Lung (tissue), 16 donors: ENCODE data around the gene CA5B. TPM values are rescaled to one million over a fixed set of nuclear protein-coding genes. Genes with fewer than 3 reads are reported as not detected.

ENCODE experiments used
- ATAC-seq: fragments of 200-7000 bp; cut with Tn5 transposase; one replicate; pipeline ENCODE4 v1.9.1; 2020; ENCODE audit warnings: moderate number of reproducible peaks; ENCODE audit not compliant: insufficient read depth, low FRiP score
- DNase-seq, 3 donors: peaks; one replicate each; pipeline ENCODE4 v3.0.0-alpha.2; 2013 to 2017
- H3K27ac ChIP-seq, 2 donors: one replicate each; pipeline ENCODE4 v1.5.1; 2013; ENCODE audit warnings: mild to moderate bottlenecking in 2 of 2, moderate library complexity in 2 of 2, control low read depth in 1 of 2, inconsistent platforms in 1 of 2, low read depth in 1 of 2, low read length in 1 of 2
- H3K27me3 ChIP-seq, 3 donors: one replicate each; pipeline ENCODE4 v1.5.1; 2013; ENCODE audit warnings: low read length in 2 of 3; ENCODE audit not compliant: control insufficient read depth in 3 of 3, insufficient read depth in 3 of 3
- H3K36me3 ChIP-seq, 4 donors: one replicate each; pipeline ENCODE4 v1.5.1; 2013; ENCODE audit warnings: low read length in 4 of 4, mild to moderate bottlenecking in 1 of 4, moderate library complexity in 1 of 4; ENCODE audit not compliant: control insufficient read depth in 4 of 4, insufficient read depth in 4 of 4
- H3K4me1 ChIP-seq, 5 donors: one replicate each; pipeline ENCODE4 v1.5.1; 2013; ENCODE audit warnings: low read length in 5 of 5, mild to moderate bottlenecking in 2 of 5, moderate library complexity in 1 of 5; ENCODE audit not compliant: control insufficient read depth in 5 of 5, insufficient read depth in 5 of 5
- H3K4me3 ChIP-seq: one replicate; pipeline ENCODE4 v1.5.1; 2013; ENCODE audit warnings: mild to moderate bottlenecking, control low read depth, moderate library complexity
- H3K9ac ChIP-seq, 2 donors: one replicate each; pipeline ENCODE4 v1.5.1; 2013; ENCODE audit warnings: low read length in 2 of 2, control low read depth in 1 of 2; ENCODE audit not compliant: insufficient read depth in 1 of 2
- H3K9me3 ChIP-seq, 4 donors: one replicate each; pipeline ENCODE4 v1.5.1; 2013; ENCODE audit warnings: low read length in 3 of 4, mild to moderate bottlenecking in 1 of 4, moderate library complexity in 1 of 4; ENCODE audit not compliant: control insufficient read depth in 4 of 4, insufficient read depth in 3 of 4
- WGBS, 2 donors: extraction: QIAGEN DNeasy Blood & Tissue Kit; methylation state at CpG; one replicate each; pipeline ENCODE4 v1.1.7; 2013; 5-methylcytosine and 5-hydroxymethylcytosine counted together
- long read RNA-seq, 5 donors: transcript quantifications; one replicate each; lab custom pipeline, GENCODE V29; 2026
- polyA plus RNA-seq, 2 donors: library from polyadenylated mRNA; stranded (reverse); fragments of 200-250 nt; gene quantifications; one replicate each; pipeline ENCODE4 v1.2.1, GENCODE V29; 2013
- total RNA-seq, 2 donors: library from RNA; depleted of rRNA in 1 of 2; stranded (reverse); fragments of >200 nt in 1 of 2; gene quantifications; one replicate each; pipeline ENCODE4 v1.2.1, GENCODE V29; 2014 to 2021
- TF ChIP-seq, protein P1 (sequence below): IDR thresholded peaks from 2 replicates; pipeline ENCODE4 v1.5.1; 2012; ENCODE audit warnings: mild to moderate bottlenecking; ENCODE audit errors: control extremely low read depth, extremely low read depth
- donor health status: control.
- donor health status: control.
- donor health status: Bipolar disorder and iron deficiency.
- donor health status: healthy.
- donor health status: DM: yes; HTN: yes; CAD: no.

The CA5B gene, protein sequence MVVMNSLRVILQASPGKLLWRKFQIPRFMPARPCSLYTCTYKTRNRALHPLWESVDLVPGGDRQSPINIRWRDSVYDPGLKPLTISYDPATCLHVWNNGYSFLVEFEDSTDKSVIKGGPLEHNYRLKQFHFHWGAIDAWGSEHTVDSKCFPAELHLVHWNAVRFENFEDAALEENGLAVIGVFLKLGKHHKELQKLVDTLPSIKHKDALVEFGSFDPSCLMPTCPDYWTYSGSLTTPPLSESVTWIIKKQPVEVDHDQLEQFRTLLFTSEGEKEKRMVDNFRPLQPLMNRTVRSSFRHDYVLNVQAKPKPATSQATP
- total RNA-seq (10 to 100 TPM; 17.2 to 22.3 TPM), polyA plus RNA-seq (1 to 10 TPM; 2.1 to 2.6 TPM)
- long read RNA-seq, donor 1, full-length matches to known transcripts, result 1 of 9 reads
- long read RNA-seq, donor 1, partial matches to known transcripts, result 8 of 9 reads
- long read RNA-seq, donor 1, other reads (novel, unspliced or antisense), result 0 of 9 reads
- long read RNA-seq, donor 2, full-length matches to known transcripts, result 1 of 1 reads
- long read RNA-seq, donor 2, partial matches to known transcripts, result 0 of 1 reads
- long read RNA-seq, donor 2, other reads (novel, unspliced or antisense), result 0 of 1 reads
- long read RNA-seq, donor 3, result 0 reads
- long read RNA-seq, donor 4, result 0 reads
- long read RNA-seq, donor 5, result 0 reads

GRCh38 chrX:15737959-15738902 lies at the start of gene CA5B:
Gene CA5B (plus strand): TSS chrX:15738270. CDS start chrX:15750024, 11,754 bp downstream.
- Histone ChIP-seq H3K4me1 (peaks cover 0 to 7% (median 0%) of the 10 kb centered on the region in 5 donors), H3K36me3 (peaks cover 0 to 3% (median under 1%) of the 10 kb centered on the region in 4 donors), H3K9me3 (no peaks in the 10 kb centered on the region), H3K4me3 (peak within 1 kb of the TSS; percentile 57), H3K27me3 (peaks cover 0 to 46% (median 34%) of the 10 kb centered on the region in 3 donors), H3K9ac (no peak within 1 kb of the TSS), H3K27ac (peak within 1 kb of the TSS in 1 of 2 donors; percentile 66)
- 1 to 6% methylated on average over 28 to 55 of the region's 55 CpGs for WGBS, 2 donors
- DNase-seq (peak; percentile 83 to 92 (median 86)), ATAC-seq (peak; percentile 100)
- TF ChIP-seq, protein P1, sequence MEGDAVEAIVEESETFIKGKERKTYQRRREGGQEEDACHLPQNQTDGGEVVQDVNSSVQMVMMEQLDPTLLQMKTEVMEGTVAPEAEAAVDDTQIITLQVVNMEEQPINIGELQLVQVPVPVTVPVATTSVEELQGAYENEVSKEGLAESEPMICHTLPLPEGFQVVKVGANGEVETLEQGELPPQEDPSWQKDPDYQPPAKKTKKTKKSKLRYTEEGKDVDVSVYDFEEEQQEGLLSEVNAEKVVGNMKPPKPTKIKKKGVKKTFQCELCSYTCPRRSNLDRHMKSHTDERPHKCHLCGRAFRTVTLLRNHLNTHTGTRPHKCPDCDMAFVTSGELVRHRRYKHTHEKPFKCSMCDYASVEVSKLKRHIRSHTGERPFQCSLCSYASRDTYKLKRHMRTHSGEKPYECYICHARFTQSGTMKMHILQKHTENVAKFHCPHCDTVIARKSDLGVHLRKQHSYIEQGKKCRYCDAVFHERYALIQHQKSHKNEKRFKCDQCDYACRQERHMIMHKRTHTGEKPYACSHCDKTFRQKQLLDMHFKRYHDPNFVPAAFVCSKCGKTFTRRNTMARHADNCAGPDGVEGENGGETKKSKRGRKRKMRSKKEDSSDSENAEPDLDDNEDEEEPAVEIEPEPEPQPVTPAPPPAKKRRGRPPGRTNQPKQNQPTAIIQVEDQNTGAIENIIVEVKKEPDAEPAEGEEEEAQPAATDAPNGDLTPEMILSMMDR, result no peak

GRCh38 chrX:15694941-15695451 lies 43.1 kb upstream of the CA5B start:
- no peak for ATAC-seq
- no peaks in the 10 kb centered on the region for H3K9me3 ChIP-seq
- H3K36me3 ChIP-seq, result peaks cover 0 to 16% (median 13%) of the 10 kb centered on the region in 4 donors
- TF ChIP-seq, protein P1, result no peak
- H3K4me1 ChIP-seq, result no peaks in the 10 kb centered on the region
- no peak overlapping the region for H3K4me3 ChIP-seq
- peak overlapping the region in 1 of 2 donors; percentile 67 for H3K27ac ChIP-seq
- H3K27me3 ChIP-seq, result peaks cover 0 to 19% (median 12%) of the 10 kb centered on the region in 3 donors
- no peak overlapping the region for H3K9ac ChIP-seq
- 68 to 81% methylated on average over 6 of the region's 6 CpGs for WGBS, 2 donors
- DNase-seq, result peak in 1 of 3 donors; percentile 6

- peaks cover 0 to 18% (median 6%) of the 10 kb centered on the region in 4 donors for H3K36me3 ChIP-seq
- H3K27me3 ChIP-seq, result peaks cover 0 to 8% (median 8%) of the 10 kb centered on the region in 3 donors
- no peak for ATAC-seq
- H3K9ac ChIP-seq, result no peak overlapping the region
- no peak overlapping the region for H3K4me3 ChIP-seq
- no peak for DNase-seq
- 83 to 97% methylated on average over 3 of the region's 3 CpGs for WGBS, 2 donors
- no peaks in the 10 kb centered on the region for H3K9me3 ChIP-seq
- no peaks in the 10 kb centered on the region for H3K4me1 ChIP-seq
- H3K27ac ChIP-seq, result no peak overlapping the region
- TF ChIP-seq, protein P1, result no peak
Observed at GRCh38 chrX:15696516-15696915, 41.6 kb upstream of the CA5B start.
